ENCODE results near the gene PLPP3.

PLPP3 gene

GRCh38 chr1:56539520-56539931 is 39.8 kb downstream of the PLPP3 start:
- no peak overlapping the region for H4K8ac ChIP-seq (ENCODE audit: low read depth, low read length)
- no peaks in the 10 kb centered on the region for H3K79me1 ChIP-seq (ENCODE audit: low read length)
- H3K27ac ChIP-seq (ENCODE audit: low read depth, low read length): no peak overlapping the region
- no peak overlapping the region for H2AFZ ChIP-seq (ENCODE audit: insufficient read depth, low read length, poor library complexity)
- no peak overlapping the region for H4K12ac ChIP-seq (ENCODE audit: low read depth, low read length)
- H3K9ac ChIP-seq (ENCODE audit: low read length): no peak overlapping the region
- peaks cover 15 to 40% of the 10 kb centered on the region in 2 experiments for H3K36me3 ChIP-seq (ENCODE audit: control insufficient read depth in 1 of 2, insufficient read depth in 2 of 2, low read length in 2 of 2)
- no peak overlapping the region for H3K4me3 ChIP-seq (ENCODE audit: low read depth, low read length)
- no peak overlapping the region for H3K18ac ChIP-seq (ENCODE audit: low read length)
- H3K14ac ChIP-seq (ENCODE audit: low read length): no peak overlapping the region
- H3K27me3 ChIP-seq (ENCODE audit: insufficient read depth, low read length): no peaks in the 10 kb centered on the region
- no peak overlapping the region for H2BK12ac ChIP-seq (ENCODE audit: low read length)
- H3K9me3 ChIP-seq (ENCODE audit: insufficient read depth, low read depth, low read length): no peaks in the 10 kb centered on the region
- no peak for DNase-seq
- no peak overlapping the region for H3K23ac ChIP-seq (ENCODE audit: low read length)
- no peak overlapping the region for H4K91ac ChIP-seq (ENCODE audit: low read depth, low read length)
- peak overlapping the region; percentile 8 for H3K4ac ChIP-seq (ENCODE audit: low read depth, low read length)
- H2BK5ac ChIP-seq (ENCODE audit: low read depth, low read length, poor library complexity): no peak overlapping the region
- no peak overlapping the region for H2BK120ac ChIP-seq (ENCODE audit: insufficient read depth, low read length, poor library complexity)
- H3K79me2 ChIP-seq (ENCODE audit: control insufficient read depth, insufficient read depth, low read length, poor library complexity): peaks cover 20% of the 10 kb centered on the region
- H2AK5ac ChIP-seq (ENCODE audit: low read length): no peak overlapping the region
- peaks cover 3 to 9% of the 10 kb centered on the region in 2 experiments for H3K4me1 ChIP-seq (ENCODE audit: control insufficient read depth in 1 of 2, insufficient read depth in 2 of 2, low read length in 2 of 2)
- no peak overlapping the region for H3K4me2 ChIP-seq (ENCODE audit: low read length)
- WGBS (ENCODE audit: extremely low coverage, insufficient coverage, insufficient read length): no CpG with 5 or more reads among the region's 2 CpGs

GRCh38 chr1:56538532-56538931 is 40.8 kb downstream of the PLPP3 start:
- no CpG with 5 or more reads among the region's 3 CpGs for WGBS (ENCODE audit: extremely low coverage, insufficient coverage, insufficient read length)
- no peak overlapping the region for H2BK12ac ChIP-seq (ENCODE audit: low read length)
- no peak overlapping the region for H3K4me3 ChIP-seq (ENCODE audit: low read depth, low read length)
- H2AFZ ChIP-seq (ENCODE audit: insufficient read depth, low read length, poor library complexity): no peak overlapping the region
- no peak overlapping the region for H3K23ac ChIP-seq (ENCODE audit: low read length)
- H3K9ac ChIP-seq (ENCODE audit: low read length): no peak overlapping the region
- H3K79me2 ChIP-seq (ENCODE audit: control insufficient read depth, insufficient read depth, low read length, poor library complexity): peaks cover 21% of the 10 kb centered on the region
- no peak overlapping the region for H4K12ac ChIP-seq (ENCODE audit: low read depth, low read length)
- H2BK5ac ChIP-seq (ENCODE audit: low read depth, low read length, poor library complexity): no peak overlapping the region
- H3K27ac ChIP-seq (ENCODE audit: low read depth, low read length): no peak overlapping the region
- H3K9me3 ChIP-seq (ENCODE audit: insufficient read depth, low read depth, low read length): no peaks in the 10 kb centered on the region
- no peak overlapping the region for H3K18ac ChIP-seq (ENCODE audit: low read length)
- peaks cover 19 to 47% of the 10 kb centered on the region in 2 experiments for H3K36me3 ChIP-seq (ENCODE audit: control insufficient read depth in 1 of 2, insufficient read depth in 2 of 2, low read length in 2 of 2)
- H3K4me1 ChIP-seq (ENCODE audit: control insufficient read depth in 1 of 2, insufficient read depth in 2 of 2, low read length in 2 of 2): peaks cover 3 to 9% of the 10 kb centered on the region in 2 experiments
- no peak for DNase-seq
- peak overlapping the region; percentile 13 for H3K4ac ChIP-seq (ENCODE audit: low read depth, low read length)
- H2BK120ac ChIP-seq (ENCODE audit: insufficient read depth, low read length, poor library complexity): no peak overlapping the region
- no peaks in the 10 kb centered on the region for H3K79me1 ChIP-seq (ENCODE audit: low read length)
- H2AK5ac ChIP-seq (ENCODE audit: low read length): no peak overlapping the region
- no peak overlapping the region for H4K8ac ChIP-seq (ENCODE audit: low read depth, low read length)
- H4K91ac ChIP-seq (ENCODE audit: low read depth, low read length): no peak overlapping the region
- H3K4me2 ChIP-seq (ENCODE audit: low read length): no peak overlapping the region
- H3K27me3 ChIP-seq (ENCODE audit: insufficient read depth, low read length): no peaks in the 10 kb centered on the region
- H3K14ac ChIP-seq (ENCODE audit: low read length): no peak overlapping the region

- DNase-seq: no peak
- Histone ChIP-seq H3K4me2 (ENCODE audit: low read length) (no peak overlapping the region), H3K27ac (ENCODE audit: low read depth, low read length) (no peak overlapping the region)
These were observed 41.7 kb downstream of the PLPP3 start for GRCh38 chr1:56537660-56538059.

GRCh38 chr1:56535939-56536338 is 43.4 kb downstream of the PLPP3 start:
- Histone ChIP-seq H3K4me3 (ENCODE audit: low read depth, low read length) (no peak overlapping the region), H3K4me2 (ENCODE audit: low read length) (no peak overlapping the region), H3K27me3 (ENCODE audit: insufficient read depth, low read length) (no peaks in the 10 kb centered on the region), H3K23ac (ENCODE audit: low read length) (no peak overlapping the region), H3K18ac (ENCODE audit: low read length) (no peak overlapping the region), H4K8ac (ENCODE audit: low read depth, low read length) (no peak overlapping the region), H3K4me1 (ENCODE audit: control insufficient read depth in 1 of 2, insufficient read depth in 2 of 2, low read length in 2 of 2) (peaks cover 4 to 9% of the 10 kb centered on the region in 2 experiments), H2AK5ac (ENCODE audit: low read length) (no peak overlapping the region), H2BK120ac (ENCODE audit: insufficient read depth, low read length, poor library complexity) (no peak overlapping the region), H3K36me3 (ENCODE audit: control insufficient read depth in 1 of 2, insufficient read depth in 2 of 2, low read length in 2 of 2) (peaks cover 25 to 66% of the 10 kb centered on the region in 2 experiments), H3K79me2 (ENCODE audit: control insufficient read depth, insufficient read depth, low read length, poor library complexity) (peaks cover 19% of the 10 kb centered on the region), H3K9ac (ENCODE audit: low read length) (no peak overlapping the region), H3K79me1 (ENCODE audit: low read length) (no peaks in the 10 kb centered on the region), H3K27ac (ENCODE audit: low read depth, low read length) (no peak overlapping the region), H2BK5ac (ENCODE audit: low read depth, low read length, poor library complexity) (no peak overlapping the region), H2AFZ (ENCODE audit: insufficient read depth, low read length, poor library complexity) (no peak overlapping the region), H3K14ac (ENCODE audit: low read length) (no peak overlapping the region), H3K9me3 (ENCODE audit: insufficient read depth, low read depth, low read length) (no peaks in the 10 kb centered on the region), H3K4ac (ENCODE audit: low read depth, low read length) (no peak overlapping the region), H4K12ac (ENCODE audit: low read depth, low read length) (no peak overlapping the region), H4K91ac (ENCODE audit: low read depth, low read length) (no peak overlapping the region), H2BK12ac (ENCODE audit: low read length) (no peak overlapping the region)
- no peak for DNase-seq
- WGBS (ENCODE audit: extremely low coverage, insufficient coverage, insufficient read length): no CpG with 5 or more reads among the region's 4 CpGs

More at GRCh38 chr1:56537660-56538059, 41.7 kb downstream of the PLPP3 start:
- H4K12ac ChIP-seq (ENCODE audit: low read depth, low read length): no peak overlapping the region
- no peak overlapping the region for H2AFZ ChIP-seq (ENCODE audit: insufficient read depth, low read length, poor library complexity)
- no peak overlapping the region for H2BK12ac ChIP-seq (ENCODE audit: low read length)
- no peak overlapping the region for H3K18ac ChIP-seq (ENCODE audit: low read length)
- peaks cover 22% of the 10 kb centered on the region for H3K79me2 ChIP-seq (ENCODE audit: control insufficient read depth, insufficient read depth, low read length, poor library complexity)
- H3K14ac ChIP-seq (ENCODE audit: low read length): no peak overlapping the region
- H3K4ac ChIP-seq (ENCODE audit: low read depth, low read length): peak overlapping the region; percentile 90
- H2BK120ac ChIP-seq (ENCODE audit: insufficient read depth, low read length, poor library complexity): no peak overlapping the region
- H4K91ac ChIP-seq (ENCODE audit: low read depth, low read length): no peak overlapping the region
- WGBS (ENCODE audit: extremely low coverage, insufficient coverage, insufficient read length): no CpG with 5 or more reads among the region's 1 CpG
- H3K36me3 ChIP-seq (ENCODE audit: control insufficient read depth in 1 of 2, insufficient read depth in 2 of 2, low read length in 2 of 2): peaks cover 26 to 55% of the 10 kb centered on the region in 2 experiments
- no peaks in the 10 kb centered on the region for H3K27me3 ChIP-seq (ENCODE audit: insufficient read depth, low read length)
- H3K79me1 ChIP-seq (ENCODE audit: low read length): no peaks in the 10 kb centered on the region
- H3K9ac ChIP-seq (ENCODE audit: low read length): no peak overlapping the region
- H3K9me3 ChIP-seq (ENCODE audit: insufficient read depth, low read depth, low read length): no peaks in the 10 kb centered on the region
- H3K23ac ChIP-seq (ENCODE audit: low read length): no peak overlapping the region
- no peak overlapping the region for H3K4me3 ChIP-seq (ENCODE audit: low read depth, low read length)
- H3K4me1 ChIP-seq (ENCODE audit: control insufficient read depth in 1 of 2, insufficient read depth in 2 of 2, low read length in 2 of 2): peaks cover 3 to 9% of the 10 kb centered on the region in 2 experiments
- H2BK5ac ChIP-seq (ENCODE audit: low read depth, low read length, poor library complexity): no peak overlapping the region
- H2AK5ac ChIP-seq (ENCODE audit: low read length): no peak overlapping the region
- no peak overlapping the region for H4K8ac ChIP-seq (ENCODE audit: low read depth, low read length)

Data from trophoblast cell (in vitro differentiated cells and primary cell).